ENCODE data around the gene ZNF655.
"Not testable (repeated sequence)": the region's sequence is repeated elsewhere in the genome, so short reads cannot be mapped to it uniquely, and the experiment has no call there.

Gene ZNF655

GRCh38 chr7:99559175-99559915 lies 903 bp downstream of the ZNF655 start:
- TF ChIP-seq CTCF (conservative IDR thresholded peaks at IDR 0.05; ENCODE audit: low read depth, low read length) = no peak
- peak; percentile 46 for DNase-seq (ENCODE audit: low read depth)
- H3K4me3 ChIP-seq (ENCODE audit: low read depth, low read length) = peak overlapping the region; percentile 93

- no peak overlapping the region for H3K4me3 ChIP-seq (ENCODE audit: low read depth, low read length)
- TF ChIP-seq CTCF (conservative IDR thresholded peaks at IDR 0.05; ENCODE audit: low read depth, low read length) = no peak
- DNase-seq (ENCODE audit: low read depth) = no peak
These were observed 2.6 kb downstream of the ZNF655 start for GRCh38 chr7:99560834-99561736.

- no peak for DNase-seq (ENCODE audit: low read depth)
- no peak for TF ChIP-seq CTCF (conservative IDR thresholded peaks at IDR 0.05; ENCODE audit: low read depth, low read length)
- no peak overlapping the region for H3K4me3 ChIP-seq (ENCODE audit: low read depth, low read length)
These were observed 3.3 kb downstream of the ZNF655 start for GRCh38 chr7:99561737-99562051.

GRCh38 chr7:99562114-99562784 lies 3.8 kb downstream of the ZNF655 start:
- H3K4me3 ChIP-seq (ENCODE audit: low read depth, low read length) = no peak overlapping the region
- DNase-seq (ENCODE audit: low read depth) = no peak
- TF ChIP-seq CTCF (conservative IDR thresholded peaks at IDR 0.05; ENCODE audit: low read depth, low read length) = no peak

GRCh38 chr7:99562832-99563231 lies 4.4 kb downstream of the ZNF655 start:
- DNase-seq (ENCODE audit: low read depth) = peak; percentile 99
- H3K4me3 ChIP-seq (ENCODE audit: low read depth, low read length) = no peak overlapping the region

GRCh38 chr7:99563650-99564049 lies 5.2 kb downstream of the ZNF655 start:
- no peak for TF ChIP-seq CTCF (conservative IDR thresholded peaks at IDR 0.05; ENCODE audit: low read depth, low read length)
- peak; percentile 77 for DNase-seq (ENCODE audit: low read depth)
- H3K4me3 ChIP-seq (ENCODE audit: low read depth, low read length) = no peak overlapping the region

More at GRCh38 chr7:99562832-99563231, 4.4 kb downstream of the ZNF655 start:
- TF ChIP-seq CTCF (conservative IDR thresholded peaks at IDR 0.05; ENCODE audit: low read depth, low read length) = no peak

GRCh38 chr7:99568770-99569169 lies 10.3 kb downstream of the ZNF655 start:
- H3K4me3 ChIP-seq (ENCODE audit: low read depth, low read length); DNase-seq (ENCODE audit: low read depth): not testable (repeated sequence)

Measured in choroid plexus epithelial cell (primary cell).